HepG2 (cell line): ENCODE data around the gene LRRFIP2. TPM values are rescaled to one million over a fixed set of nuclear protein-coding genes. Genes with fewer than 3 reads are reported as not detected.

Experiments
- ATAC-seq: fragments of 200-7000 bp; cut with Tn5 transposase; 3 replicates; pipeline ENCODE4 v1.9.1; 2020; ENCODE audit warnings: mild to moderate bottlenecking, moderate library complexity
- BruUV-seq: library from RNA; stranded (reverse); fragments of 400-500 nt; replicated peaks from 2 replicates; lab custom pipeline; 2021; lab: Mats Ljungman, UMichigan
- CTCF ChIA-PET: fragments of 300-600 bp; formaldehyde crosslinking; extraction: SDS; loops from one replicate; lab custom pipeline; 2021; ENCODE audit warnings: low total read pairs, inconsistent platforms, low intra/inter-chr PET ratio; lab: Yijun Ruan, JAX
- POLR2A ChIA-PET: fragments of 350-600 bp; sonication (Branson Sonifier 250); formaldehyde crosslinking; loops from one replicate; lab custom pipeline; 2020; ENCODE audit warnings: antibody characterized with exemption, inconsistent platforms; lab: Yijun Ruan, JAX
- DNase-seq: peaks from one replicate; pipeline ENCODE4 v3.0.0-alpha.2; 2015; ENCODE audit warnings: low spot score
- FAIRE-seq: peaks from 3 replicates; lab custom pipeline; 2011; peaks lifted over from hg19 to GRCh38; lab: Jason Lieb, UNC
- H2AFZ ChIP-seq: one replicate; pipeline ENCODE4 v1.6.1; 2011; ENCODE audit warnings: low read length, inconsistent platforms
- H3K27ac ChIP-seq: fragments of 300-600 bp; 3 replicates; pipeline ENCODE4 v1.8.0; 2011; ENCODE audit warnings: mixed run types, mild to moderate bottlenecking, mixed read lengths, low read length, inconsistent platforms; ENCODE audit not compliant: insufficient read depth; ENCODE audit errors: extremely low read length
- H3K27me3 ChIP-seq, 2 experiments: fragments of 200-600 bp in 1 of 2; 2 replicates in 1 of 2; 3 replicates in 1 of 2; pipeline versions ENCODE4 v1.6.0 to v1.8.0; 2011; ENCODE audit warnings: low read length in 2 of 2, mild to moderate bottlenecking in 2 of 2, moderate library complexity in 2 of 2, inconsistent platforms in 1 of 2; ENCODE audit not compliant: insufficient read depth in 2 of 2, control insufficient read depth in 1 of 2
- H3K36me3 ChIP-seq, 2 experiments: fragments of 200-600 bp in 1 of 2; replicated peaks in 1 of 2; 2 replicates in 1 of 2; 3 replicates in 1 of 2; pipeline versions ENCODE4 v1.5.1 to v1.8.0; 2011; ENCODE audit warnings: low read length in 2 of 2, inconsistent platforms in 1 of 2; ENCODE audit not compliant: insufficient read depth in 2 of 2, control insufficient read depth in 1 of 2
- H3K4me1 ChIP-seq: 2 replicates; pipeline ENCODE4 v1.5.1; 2012; ENCODE audit warnings: low read length, inconsistent platforms; ENCODE audit not compliant: insufficient read depth
- H3K4me2 ChIP-seq: 2 replicates; pipeline ENCODE4 v1.6.0; 2011; ENCODE audit warnings: low read depth, low read length, inconsistent platforms
- H3K4me3 ChIP-seq, 3 experiments: fragments of 200-600 bp in 1 of 3; sonication (generic), shearing (Covaris generic) in 1 of 3; replicated peaks in 1 of 3; 2 replicates each; pipeline ENCODE4 v1.5.1; 2011 to 2016; ENCODE audit warnings: low read length in 3 of 3, inconsistent platforms in 2 of 3, low read depth in 2 of 3, mild to moderate bottlenecking in 2 of 3, control low read depth in 1 of 3, mixed read lengths in 1 of 3; ENCODE audit not compliant: insufficient read depth in 1 of 3
- H3K79me2 ChIP-seq: one replicate; pipeline ENCODE4 v1.6.1; 2011; ENCODE audit warnings: low read length, inconsistent platforms; ENCODE audit not compliant: insufficient read depth
- H3K9ac ChIP-seq: 2 replicates; pipeline ENCODE4 v1.6.0; 2011; ENCODE audit warnings: mild to moderate bottlenecking, low read depth, low read length, inconsistent platforms; ENCODE audit not compliant: insufficient read depth
- H3K9me3 ChIP-seq: 2 replicates; pipeline ENCODE4 v1.5.1; 2012; ENCODE audit warnings: mild to moderate bottlenecking, low read length
- H4K20me1 ChIP-seq: 2 replicates; pipeline ENCODE4 v1.6.0; 2011; ENCODE audit warnings: inconsistent platforms, mild to moderate bottlenecking, low read length, moderate library complexity; ENCODE audit not compliant: insufficient read depth
- CHD4 ChIP-seq: fragments of 200-600 bp; sonication (generic); IDR thresholded peaks from 2 replicates; pipeline ENCODE4 v1.7.0; 2017; ENCODE audit warnings: mild to moderate bottlenecking, low read length, borderline replicate concordance
- DNMT1 ChIP-seq: sonication (generic); formaldehyde crosslinking; IDR thresholded peaks from 2 replicates; pipeline ENCODE4 v1.5.1; 2020; ENCODE audit warnings: mild to moderate bottlenecking, missing genetic modification reagents
- MAZ ChIP-seq, 2 experiments: sonication (generic) in 1 of 2; formaldehyde crosslinking in 1 of 2; IDR thresholded peaks; 2 replicates each; pipeline versions ENCODE4 v1.5.0 to v1.6.1; 2012 to 2020; ENCODE audit warnings: low read depth in 2 of 2, mild to moderate bottlenecking in 2 of 2, borderline replicate concordance in 1 of 2, improper control_type of control experiment in 1 of 2, low read length in 1 of 2, missing genetic modification reagents in 1 of 2, moderate library complexity in 1 of 2
- NFKB2 ChIP-seq: sonication (generic); formaldehyde crosslinking; IDR thresholded peaks from 2 replicates; pipeline ENCODE4 v1.4.0; 2020; ENCODE audit warnings: missing genetic modification reagents, borderline replicate concordance
- NFRKB ChIP-seq: fragments of 450-650 bp; IDR thresholded peaks from 2 replicates; pipeline ENCODE4 v1.6.1; 2017
- PCBP2 ChIP-seq: fragments of 200-400 bp; formaldehyde crosslinking; optimal IDR thresholded peaks from 2 replicates; pipeline ENCODE3; 2018; ENCODE audit warnings: low read length, low read depth; ENCODE audit not compliant: poor library complexity, severe bottlenecking
- PHF5A ChIP-seq: IDR thresholded peaks from one replicate; pipeline ENCODE4 v1.6.1; 2018; ENCODE audit warnings: low read depth, missing genetic modification reagents; ENCODE audit not compliant: unreplicated experiment
- RFX5 ChIP-seq: IDR thresholded peaks from 2 replicates; pipeline ENCODE4 v1.6.1; 2011; ENCODE audit warnings: low read depth, low read length, improper control_type of control experiment
- TMF1 ChIP-seq: sonication (generic); formaldehyde crosslinking; IDR thresholded peaks from 2 replicates; pipeline ENCODE4 v1.8.1; 2022; ENCODE audit warnings: low read depth, missing genetic modification reagents
- ZNF296 ChIP-seq: sonication (generic); formaldehyde crosslinking; conservative IDR thresholded peaks from 2 replicates; pipeline ENCODE4 v1.5.0; 2020; ENCODE audit warnings: mild to moderate bottlenecking, missing genetic modification reagents
- ZNF451 ChIP-seq: sonication (generic); formaldehyde crosslinking; IDR thresholded peaks from 2 replicates; pipeline ENCODE4 v1.5.0; 2020; ENCODE audit warnings: mild to moderate bottlenecking, missing genetic modification reagents
- ZNF670 ChIP-seq: sonication (generic); formaldehyde crosslinking; IDR thresholded peaks from 2 replicates; pipeline ENCODE4 v1.8.0; 2022; ENCODE audit warnings: mild to moderate bottlenecking, missing genetic modification reagents, borderline replicate concordance
- ZNF792 ChIP-seq: IDR thresholded peaks from 2 replicates; pipeline ENCODE4 v1.6.1; 2016
- WGBS: methylation state at CpG from one replicate; pipeline ENCODE4 v1.1.6; 2017; ENCODE audit warnings: low lambda C conversion rate; 5-methylcytosine and 5-hydroxymethylcytosine counted together
- in situ Hi-C: cut with HindIII; loops from 2 replicates; pipeline ENCODE4 v1.10.0; 2017; ENCODE audit warnings: low pct_unique_long_range_greater_than_20kb; ENCODE audit not compliant: extremely low pct_ligation_motif_present
- intact Hi-C: fragments of 100-400 bp; cut with micrococcal nuclease; formaldehyde crosslinking; loops from one replicate; pipeline ENCODE4 v1.10.0; 2022; ENCODE audit not compliant: unreplicated experiment
- polyA plus RNA-seq, 8 experiments: library from polyadenylated mRNA; depleted of rRNA in 3 of 8; stranded (reverse) in 7 of 8; unstranded in 1 of 8; fragments of >200 nt; fragmentation: Illumina TruSeq in 4 of 8; extraction: Trizol in 4 of 8; gene quantifications; 2 replicates each; pipeline versions ENCODE4 v1.2.1 to v1.2.3, GENCODE V29; 2011 to 2016; ENCODE audit warnings: low read depth in 4 of 8, missing spikeins in 1 of 8, mixed read lengths in 1 of 8; ENCODE audit not compliant: insufficient read depth in 1 of 8
- total RNA-seq, 5 experiments: library from RNA; depleted of rRNA; stranded (reverse); fragments of >200 nt; fragmentation: Illumina TruSeq; extraction: Trizol; gene quantifications; 2 replicates each; pipeline ENCODE4 v1.2.3, GENCODE V29; 2016; ENCODE audit warnings: low read depth in 1 of 5
- TF ChIP-seq, protein P1 (sequence below): sonication (generic); formaldehyde crosslinking; conservative IDR thresholded peaks from 2 replicates; pipeline ENCODE4 v1.8.0; 2022; ENCODE audit warnings: mild to moderate bottlenecking, moderate library complexity, missing genetic modification reagents
- TF ChIP-seq, protein P2 (sequence below): sonication (generic); formaldehyde crosslinking; IDR thresholded peaks from 2 replicates; pipeline ENCODE4 v1.5.0; 2020; ENCODE audit warnings: missing genetic modification reagents
- TF ChIP-seq, protein P3 (sequence below): sonication (generic); formaldehyde crosslinking; conservative IDR thresholded peaks from 2 replicates; pipeline ENCODE4 v1.4.0; 2020; ENCODE audit warnings: missing genetic modification reagents

The LRRFIP2 gene
- total and polyA plus RNA-seq, 2 of the 13 experiments (the other 11 are each of a cell fraction or from before 2014, with no cell fraction given): 13.5 to 32.2 TPM

DNA sequence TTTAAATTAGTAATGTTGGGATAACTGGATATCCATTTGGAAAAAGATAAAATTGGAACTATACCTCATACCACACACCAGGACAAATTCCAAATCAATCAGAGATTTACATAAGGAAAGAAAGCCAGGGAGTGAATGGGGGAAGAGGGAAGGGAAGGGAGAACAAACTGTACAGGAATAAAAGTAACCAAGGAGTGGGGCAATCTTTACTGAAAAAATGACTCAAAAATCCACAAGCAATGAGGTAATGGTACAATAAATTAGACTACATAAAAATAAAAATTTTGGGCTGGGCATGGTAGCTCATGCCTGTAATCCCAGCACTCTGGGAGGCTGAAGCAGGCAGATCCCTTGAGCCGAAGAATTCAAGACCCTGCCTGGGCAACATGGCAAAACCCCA, 98.4 kb downstream of the LRRFIP2 start:
- H3K27ac ChIP-seq: no peak overlapping the region
- TF ChIP-seq, protein P1, sequence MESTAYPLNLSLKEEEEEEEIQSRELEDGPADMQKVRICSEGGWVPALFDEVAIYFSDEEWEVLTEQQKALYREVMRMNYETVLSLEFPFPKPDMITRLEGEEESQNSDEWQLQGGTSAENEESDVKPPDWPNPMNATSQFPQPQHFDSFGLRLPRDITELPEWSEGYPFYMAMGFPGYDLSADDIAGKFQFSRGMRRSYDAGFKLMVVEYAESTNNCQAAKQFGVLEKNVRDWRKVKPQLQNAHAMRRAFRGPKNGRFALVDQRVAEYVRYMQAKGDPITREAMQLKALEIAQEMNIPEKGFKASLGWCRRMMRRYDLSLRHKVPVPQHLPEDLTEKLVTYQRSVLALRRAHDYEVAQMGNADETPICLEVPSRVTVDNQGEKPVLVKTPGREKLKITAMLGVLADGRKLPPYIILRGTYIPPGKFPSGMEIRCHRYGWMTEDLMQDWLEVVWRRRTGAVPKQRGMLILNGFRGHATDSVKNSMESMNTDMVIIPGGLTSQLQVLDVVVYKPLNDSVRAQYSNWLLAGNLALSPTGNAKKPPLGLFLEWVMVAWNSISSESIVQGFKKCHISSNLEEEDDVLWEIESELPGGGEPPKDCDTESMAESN (CRISPR knock-in tag): no peak
- TF ChIP-seq NFRKB (no peak), ZNF670 (CRISPR knock-in tag) (no peak), ZNF296 (CRISPR knock-in tag) (no peak), NFKB2 (CRISPR knock-in tag) (no peak), MAZ (IDR thresholded peaks at IDR 0.05; ENCODE audit: borderline replicate concordance, low read depth, low read length) (no peak), MAZ (CRISPR knock-in tag; IDR thresholded peaks at IDR 0.05; ENCODE audit: low read depth) (no peak), CHD4 (no peak), ZNF792 (CRISPR knock-in tag) (no peak), PHF5A (no peak), TMF1 (no peak), DNMT1 (CRISPR knock-in tag) (no peak), PCBP2 (no peak), RFX5 (no peak), ZNF451 (no peak)
- TF ChIP-seq, protein P2, sequence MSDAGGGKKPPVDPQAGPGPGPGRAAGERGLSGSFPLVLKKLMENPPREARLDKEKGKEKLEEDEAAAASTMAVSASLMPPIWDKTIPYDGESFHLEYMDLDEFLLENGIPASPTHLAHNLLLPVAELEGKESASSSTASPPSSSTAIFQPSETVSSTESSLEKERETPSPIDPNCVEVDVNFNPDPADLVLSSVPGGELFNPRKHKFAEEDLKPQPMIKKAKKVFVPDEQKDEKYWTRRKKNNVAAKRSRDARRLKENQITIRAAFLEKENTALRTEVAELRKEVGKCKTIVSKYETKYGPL: no peak
- TF ChIP-seq, protein P3, sequence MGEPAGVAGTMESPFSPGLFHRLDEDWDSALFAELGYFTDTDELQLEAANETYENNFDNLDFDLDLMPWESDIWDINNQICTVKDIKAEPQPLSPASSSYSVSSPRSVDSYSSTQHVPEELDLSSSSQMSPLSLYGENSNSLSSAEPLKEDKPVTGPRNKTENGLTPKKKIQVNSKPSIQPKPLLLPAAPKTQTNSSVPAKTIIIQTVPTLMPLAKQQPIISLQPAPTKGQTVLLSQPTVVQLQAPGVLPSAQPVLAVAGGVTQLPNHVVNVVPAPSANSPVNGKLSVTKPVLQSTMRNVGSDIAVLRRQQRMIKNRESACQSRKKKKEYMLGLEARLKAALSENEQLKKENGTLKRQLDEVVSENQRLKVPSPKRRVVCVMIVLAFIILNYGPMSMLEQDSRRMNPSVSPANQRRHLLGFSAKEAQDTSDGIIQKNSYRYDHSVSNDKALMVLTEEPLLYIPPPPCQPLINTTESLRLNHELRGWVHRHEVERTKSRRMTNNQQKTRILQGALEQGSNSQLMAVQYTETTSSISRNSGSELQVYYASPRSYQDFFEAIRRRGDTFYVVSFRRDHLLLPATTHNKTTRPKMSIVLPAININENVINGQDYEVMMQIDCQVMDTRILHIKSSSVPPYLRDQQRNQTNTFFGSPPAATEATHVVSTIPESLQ (CRISPR knock-in tag): no peak
- intact Hi-C loops: no loop called here
- H3K4me2 ChIP-seq: no peak overlapping the region
- in situ Hi-C loops: no loop called here
- no peak overlapping the region for H3K4me3 ChIP-seq
- FAIRE-seq (no peak), ATAC-seq (no peak), DNase-seq (no peak)
- no peaks in the 10 kb centered on the region for H4K20me1 ChIP-seq
- no peaks in the 10 kb centered on the region for H3K4me1 ChIP-seq
- peaks cover 2 to 30% of the 10 kb centered on the region in 2 experiments; a peak in 3 of 5 replicates for H3K36me3 ChIP-seq
- BruUV-seq: no TSS peak
- WGBS: 100% methylated on average over 1 of the region's 1 CpG
- ChIA-PET CTCF (no interaction called here), POLR2A (no interaction called here)
- H2AFZ ChIP-seq: no peak overlapping the region
- no peaks in the 10 kb centered on the region for H3K79me2 ChIP-seq
- H3K9me3 ChIP-seq: no peaks in the 10 kb centered on the region
- H3K27me3 ChIP-seq: no peaks in the 10 kb centered on the region
- no peak overlapping the region for H3K9ac ChIP-seq
